SJCRH30 (cell line): ENCODE results near the gene ZNF273. TPM values are rescaled to one million over a fixed set of nuclear protein-coding genes. Genes with fewer than 3 reads are reported as not detected.
"Not testable (repeated sequence)": the region's sequence is repeated elsewhere in the genome, so short reads cannot be mapped to it uniquely, and the experiment has no call there.

Experiments used
- DNase-seq, 2 experiments: peaks; one replicate each; pipeline ENCODE4 v3.0.0-alpha.2; 2015 to 2020
- H3K27ac ChIP-seq: fragments of 250-450 bp; sonication (Bioruptor Pico); 2 replicates; pipeline ENCODE4 v1.5.1; 2020; ENCODE audit warnings: mild to moderate bottlenecking, moderate library complexity
- H3K27me3 ChIP-seq: fragments of 250-450 bp; sonication (Bioruptor Pico); 2 replicates; pipeline ENCODE4 v1.5.1; 2020; ENCODE audit warnings: mild to moderate bottlenecking, moderate library complexity
- H3K36me3 ChIP-seq: fragments of 250-450 bp; sonication (Bioruptor Pico); 2 replicates; pipeline ENCODE4 v1.5.1; 2020; ENCODE audit warnings: mild to moderate bottlenecking, moderate library complexity
- H3K4me1 ChIP-seq: fragments of 250-450 bp; sonication (Bioruptor Pico); 2 replicates; pipeline ENCODE4 v1.5.1; 2020; ENCODE audit warnings: mild to moderate bottlenecking, moderate library complexity
- H3K4me3 ChIP-seq: fragments of 250-450 bp; sonication (Bioruptor Pico); 2 replicates; pipeline ENCODE4 v1.5.1; 2020; ENCODE audit warnings: mild to moderate bottlenecking, moderate library complexity
- H3K9me3 ChIP-seq: fragments of 250-450 bp; sonication (Bioruptor Pico); replicated peaks from 2 replicates; pipeline ENCODE4 v1.5.1; 2020; ENCODE audit warnings: mild to moderate bottlenecking, moderate library complexity
- total RNA-seq: library from RNA; depleted of rRNA; stranded (reverse); fragments of >200 nt; shearing (Covaris generic); gene quantifications from 2 replicates; pipeline ENCODE4 v1.2.3, GENCODE V29; 2014

Gene ZNF273
- total RNA-seq, 1 experiment from 2014 or later: 21.1 TPM

GRCh38 chr7:64938540-64938939 is 35.5 kb downstream of the ZNF273 start:
- Histone ChIP-seq H3K9me3 (no peaks in the 10 kb centered on the region; the same call in none of the 2 replicates), H3K36me3 (peaks cover 2% of the 10 kb centered on the region; the same call in 1 of the 2 replicates), H3K4me1 (no peaks in the 10 kb centered on the region)

GRCh38 chr7:64940021-64940420 is 36.9 kb downstream of the ZNF273 start:
- H3K4me1 ChIP-seq, DNase-seq, H3K4me3 ChIP-seq, H3K27me3 ChIP-seq, H3K9me3 ChIP-seq, H3K36me3 ChIP-seq, H3K27ac ChIP-seq: not testable (repeated sequence)

More at GRCh38 chr7:64938540-64938939, 35.5 kb downstream of the ZNF273 start:
- Histone ChIP-seq H3K27ac (no peak overlapping the region), H3K27me3 (no peaks in the 10 kb centered on the region), H3K4me3 (no peak overlapping the region)
- DNase-seq: no peak

- H3K9me3 ChIP-seq, DNase-seq, H3K36me3 ChIP-seq, H3K4me1 ChIP-seq, H3K27me3 ChIP-seq, H3K4me3 ChIP-seq, H3K27ac ChIP-seq: not testable (repeated sequence)
These were observed 41.8 kb downstream of the ZNF273 start for GRCh38 chr7:64944667-64945502.

- H3K27me3 ChIP-seq: no peaks in the 10 kb centered on the region
- no peak overlapping the region for H3K4me3 ChIP-seq
- H3K9me3 ChIP-seq: no peaks in the 10 kb centered on the region
- H3K27ac ChIP-seq: no peak overlapping the region
- H3K4me1 ChIP-seq: no peaks in the 10 kb centered on the region
- DNase-seq: no peak
- no peaks in the 10 kb centered on the region for H3K36me3 ChIP-seq
These were observed 42.6 kb downstream of the ZNF273 start for GRCh38 chr7:64945503-64946175.

GRCh38 chr7:64946772-64947171 is 43.7 kb downstream of the ZNF273 start:
- H3K4me3 ChIP-seq: no peak overlapping the region
- DNase-seq: peak in 1 of 2 experiments; percentile 38
- no peak overlapping the region for H3K27ac ChIP-seq
- no peaks in the 10 kb centered on the region for H3K27me3 ChIP-seq
- no peaks in the 10 kb centered on the region for H3K4me1 ChIP-seq
- H3K36me3 ChIP-seq: no peaks in the 10 kb centered on the region
- no peaks in the 10 kb centered on the region for H3K9me3 ChIP-seq

- DNase-seq: no peak
- H3K36me3 ChIP-seq: no peaks in the 10 kb centered on the region
- no peaks in the 10 kb centered on the region for H3K4me1 ChIP-seq
- H3K9me3 ChIP-seq: no peaks in the 10 kb centered on the region
- no peaks in the 10 kb centered on the region for H3K27me3 ChIP-seq
- H3K27ac ChIP-seq: no peak overlapping the region
- H3K4me3 ChIP-seq: peak overlapping the region; percentile 37
These were observed 44.4 kb downstream of the ZNF273 start for GRCh38 chr7:64947252-64948000.

- not testable (repeated sequence) for H3K27ac ChIP-seq, H3K4me1 ChIP-seq, H3K9me3 ChIP-seq, H3K27me3 ChIP-seq, DNase-seq, H3K4me3 ChIP-seq, H3K36me3 ChIP-seq
These were observed 45.7 kb downstream of the ZNF273 start for GRCh38 chr7:64948774-64949173.

GRCh38 chr7:64950673-64951072 is 47.6 kb downstream of the ZNF273 start:
- DNase-seq, H3K36me3 ChIP-seq, H3K27ac ChIP-seq, H3K27me3 ChIP-seq, H3K9me3 ChIP-seq, H3K4me3 ChIP-seq, H3K4me1 ChIP-seq: not testable (repeated sequence)

- Histone ChIP-seq H3K4me1 (no peaks in the 10 kb centered on the region), H3K36me3 (no peaks in the 10 kb centered on the region), H3K9me3 (no peaks in the 10 kb centered on the region), H3K27ac (no peak overlapping the region), H3K4me3 (no peak overlapping the region), H3K27me3 (no peaks in the 10 kb centered on the region)
- DNase-seq: peak in 1 of 2 experiments; percentile 74
These were observed 48.3 kb downstream of the ZNF273 start for GRCh38 chr7:64951250-64951848.

- DNase-seq: peak; percentile 55 to 72
These were observed 56.1 kb downstream of the ZNF273 start for GRCh38 chr7:64959072-64959747.

GRCh38 chr7:64965594-64965993 is 62.5 kb downstream of the ZNF273 start:
- Histone ChIP-seq H3K9me3 (peaks cover 8% of the 10 kb centered on the region; the same call in 1 of the 2 replicates), H3K4me1 (no peaks in the 10 kb centered on the region), H3K27me3 (no peaks in the 10 kb centered on the region), H3K4me3 (no peak overlapping the region), H3K27ac (no peak overlapping the region), H3K36me3 (no peaks in the 10 kb centered on the region)
- DNase-seq: no peak

More at GRCh38 chr7:64959072-64959747, 56.1 kb downstream of the ZNF273 start:
- Histone ChIP-seq H3K4me1 (no peaks in the 10 kb centered on the region), H3K27ac (no peak overlapping the region), H3K36me3 (no peaks in the 10 kb centered on the region), H3K4me3 (no peak overlapping the region), H3K27me3 (no peaks in the 10 kb centered on the region), H3K9me3 (no peaks in the 10 kb centered on the region)

- no peak for DNase-seq
- Histone ChIP-seq H3K36me3 (peaks cover 36% of the 10 kb centered on the region), H3K4me3 (no peak overlapping the region), H3K27ac (no peak overlapping the region), H3K27me3 (no peaks in the 10 kb centered on the region), H3K4me1 (no peaks in the 10 kb centered on the region), H3K9me3 (peaks cover 40% of the 10 kb centered on the region)
These were observed 75.6 kb downstream of the ZNF273 start for GRCh38 chr7:64978497-64979203.
